Calu3 (cell line): ENCODE measurements around the gene ZNF470. TPM values are rescaled to one million over a fixed set of nuclear protein-coding genes. Genes with fewer than 3 reads are reported as not detected.

Experiments
- BruUV-seq: library from RNA; stranded (reverse); fragments of 400-500 nt; replicated peaks from 2 replicates; lab custom pipeline; 2021; lab: Mats Ljungman, UMichigan
- CTCF ChIA-PET: fragments of 300-600 bp; sonication (Branson Sonifier 250); formaldehyde crosslinking; loops from one replicate; lab custom pipeline; 2022; ENCODE audit warnings: antibody characterized with exemption; lab: Charles Lee
- DNase-seq: peaks from one replicate; pipeline ENCODE4 v3.0.0; 2022
- H3K27ac Mint-ChIP-seq: one replicate; pipeline ENCODE4 v1.8.0; 2022; ENCODE audit warnings: mixed read lengths; ENCODE audit not compliant: unreplicated experiment
- H3K27me3 Mint-ChIP-seq: one replicate; pipeline ENCODE4 v1.8.0; 2022; ENCODE audit warnings: mixed read lengths; ENCODE audit not compliant: unreplicated experiment
- H3K36me3 Mint-ChIP-seq: one replicate; pipeline ENCODE4 v1.8.0; 2022; ENCODE audit warnings: mild to moderate bottlenecking, moderate library complexity, mixed read lengths; ENCODE audit not compliant: insufficient read depth, unreplicated experiment
- H3K4me1 Mint-ChIP-seq: one replicate; pipeline ENCODE4 v1.8.0; 2022; ENCODE audit warnings: mild to moderate bottlenecking, low read depth, mixed read lengths; ENCODE audit not compliant: unreplicated experiment
- H3K4me3 Mint-ChIP-seq: one replicate; pipeline ENCODE4 v1.8.0; 2022; ENCODE audit warnings: mild to moderate bottlenecking, low read depth, moderate library complexity, mixed read lengths; ENCODE audit not compliant: unreplicated experiment
- H3K9me3 Mint-ChIP-seq: one replicate; pipeline ENCODE4 v1.8.0; 2022; ENCODE audit warnings: low read depth, mixed read lengths; ENCODE audit not compliant: unreplicated experiment
- intact Hi-C: fragments of 100-400 bp; cut with micrococcal nuclease; formaldehyde crosslinking; loops from one replicate; pipeline ENCODE4 v1.10.0; 2022; ENCODE audit not compliant: unreplicated experiment
- total RNA-seq: library from RNA; stranded (reverse); gene quantifications from 2 replicates; pipeline ENCODE4 v1.2.3, GENCODE V29; 2022
- TF ChIP-seq, protein P1 (sequence below): fragments of 200-600 bp; IDR thresholded peaks from one replicate; pipeline ENCODE4 v1.8.0; 2022; ENCODE audit warnings: antibody characterized with exemption; ENCODE audit not compliant: unreplicated experiment

ZNF470 gene
- total RNA-seq, 1 experiment from 2014 or later = 0.68 TPM

- Mint-ChIP-seq H3K4me1 (no peaks in the 10 kb centered on the region), H3K36me3 (no peaks in the 10 kb centered on the region), H3K27ac (no peak overlapping the region), H3K9me3 (peaks cover 32% of the 10 kb centered on the region), H3K27me3 (no peaks in the 10 kb centered on the region), H3K4me3 (no peak overlapping the region)
- BruUV-seq = no TSS peak
- CTCF ChIA-PET = no interaction called here
- TF ChIP-seq, protein P1, sequence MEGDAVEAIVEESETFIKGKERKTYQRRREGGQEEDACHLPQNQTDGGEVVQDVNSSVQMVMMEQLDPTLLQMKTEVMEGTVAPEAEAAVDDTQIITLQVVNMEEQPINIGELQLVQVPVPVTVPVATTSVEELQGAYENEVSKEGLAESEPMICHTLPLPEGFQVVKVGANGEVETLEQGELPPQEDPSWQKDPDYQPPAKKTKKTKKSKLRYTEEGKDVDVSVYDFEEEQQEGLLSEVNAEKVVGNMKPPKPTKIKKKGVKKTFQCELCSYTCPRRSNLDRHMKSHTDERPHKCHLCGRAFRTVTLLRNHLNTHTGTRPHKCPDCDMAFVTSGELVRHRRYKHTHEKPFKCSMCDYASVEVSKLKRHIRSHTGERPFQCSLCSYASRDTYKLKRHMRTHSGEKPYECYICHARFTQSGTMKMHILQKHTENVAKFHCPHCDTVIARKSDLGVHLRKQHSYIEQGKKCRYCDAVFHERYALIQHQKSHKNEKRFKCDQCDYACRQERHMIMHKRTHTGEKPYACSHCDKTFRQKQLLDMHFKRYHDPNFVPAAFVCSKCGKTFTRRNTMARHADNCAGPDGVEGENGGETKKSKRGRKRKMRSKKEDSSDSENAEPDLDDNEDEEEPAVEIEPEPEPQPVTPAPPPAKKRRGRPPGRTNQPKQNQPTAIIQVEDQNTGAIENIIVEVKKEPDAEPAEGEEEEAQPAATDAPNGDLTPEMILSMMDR = no peak
- no peak for DNase-seq
- intact Hi-C loops = no loop called here
Measured at GRCh38 chr19:56577719-56578602, 10.7 kb downstream of the ZNF470 start.

GRCh38 chr19:56594446-56594782 is 27.1 kb downstream of the ZNF470 start:
- H3K27ac Mint-ChIP-seq = no peak overlapping the region
- DNase-seq = no peak
- TF ChIP-seq, protein P1 = no peak
- peak overlapping the region; percentile 73 for H3K4me3 Mint-ChIP-seq
- BruUV-seq = no TSS peak
- H3K4me1 Mint-ChIP-seq = no peaks in the 10 kb centered on the region
- no peaks in the 10 kb centered on the region for H3K27me3 Mint-ChIP-seq
- peaks cover 41% of the 10 kb centered on the region for H3K9me3 Mint-ChIP-seq
- CTCF ChIA-PET = no interaction called here
- peaks cover 16% of the 10 kb centered on the region for H3K36me3 Mint-ChIP-seq
- intact Hi-C loops = no loop called here

DNA sequence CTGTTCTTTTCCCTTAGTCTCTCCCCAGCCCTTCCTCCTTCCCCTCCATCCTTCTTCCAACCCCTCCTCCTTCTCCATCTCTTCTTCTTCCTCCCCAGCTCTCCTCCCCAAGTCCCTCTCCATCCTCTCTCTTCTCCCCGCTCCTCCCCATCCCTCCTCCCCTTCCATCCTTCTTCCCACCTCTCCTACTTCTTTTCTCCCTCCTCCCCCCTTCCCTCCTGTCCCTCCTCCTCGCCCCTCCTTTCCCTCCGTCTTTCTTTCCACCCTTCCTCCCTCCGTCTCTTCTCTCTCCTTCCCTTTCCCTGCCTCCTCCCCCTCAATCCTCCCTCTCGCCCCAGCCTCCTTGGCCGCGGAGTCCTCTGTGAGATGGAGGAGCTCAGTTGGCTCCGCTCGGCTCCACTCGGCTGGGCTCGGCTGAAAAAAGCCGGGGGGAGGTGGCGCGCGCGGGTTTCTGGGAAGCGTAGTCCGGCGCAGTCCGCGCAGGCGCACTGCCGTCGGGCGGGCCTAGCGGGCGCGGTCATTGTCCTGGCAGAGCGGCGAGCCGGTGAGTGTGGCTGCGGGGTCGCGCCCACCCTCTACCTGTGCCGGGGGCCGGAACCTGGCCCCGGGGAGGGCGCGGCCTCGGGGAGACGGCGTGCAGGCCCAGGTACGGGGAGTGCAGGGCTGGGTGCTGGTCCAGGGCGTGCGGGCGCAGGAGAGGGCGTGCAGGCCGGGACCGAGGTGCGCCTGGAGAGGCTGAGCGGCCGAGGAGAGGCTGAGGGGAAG is 27.7 kb downstream of the ZNF470 start, which contains the start of gene ZNF71:
TSS of gene ZNF71 (plus strand) at position 520 of the 765 bp plus-strand sequence. CDS start 6,257 bp downstream, outside the sequence.
- intact Hi-C loops = no loop called here
- TF ChIP-seq, protein P1 = no peak
- Mint-ChIP-seq H3K9me3 (peaks cover 41% of the 10 kb centered on the region), H3K4me3 (peak within 1 kb of the TSS; percentile 73), H3K4me1 (no peaks in the 10 kb centered on the region), H3K27me3 (no peaks in the 10 kb centered on the region), H3K36me3 (peaks cover 16% of the 10 kb centered on the region), H3K27ac (no peak within 1 kb of the TSS)
- DNase-seq = peak; percentile 73
- BruUV-seq = no TSS peak
- CTCF ChIA-PET = interaction anchor here (0.8 kb wide), 1 partner anchor 660 kb away, joined by 6 read pairs; no protein-coding TSS in a partner anchor

- Mint-ChIP-seq H3K4me3 (peak overlapping the region; percentile 73), H3K27ac (no peak overlapping the region), H3K36me3 (peaks cover 16% of the 10 kb centered on the region), H3K9me3 (peaks cover 39% of the 10 kb centered on the region), H3K4me1 (no peaks in the 10 kb centered on the region), H3K27me3 (no peaks in the 10 kb centered on the region)
- TF ChIP-seq, protein P1 = no peak
- CTCF ChIA-PET = interaction anchor here (0.8 kb wide), 1 partner anchor 660 kb away, joined by 6 read pairs; no protein-coding TSS in a partner anchor
- no peak for DNase-seq
- intact Hi-C loops = no loop called here
- BruUV-seq = no TSS peak
Measured at GRCh38 chr19:56595548-56595899, 28.3 kb downstream of the ZNF470 start.
